Measurements from ENCODE around the gene VKORC1L1. TPM values are rescaled to one million over a fixed set of nuclear protein-coding genes. Genes with fewer than 3 reads are reported as not detected.

VKORC1L1 gene
- 14.2 and 15.3 TPM in 2 replicates for total RNA-seq

GRCh38 chr7:65872776-65873581 is at the start of gene VKORC1L1:
Gene VKORC1L1 (plus strand): TSS chr7:65873074. CDS start chr7:65873372, 298 bp downstream.

DNA sequence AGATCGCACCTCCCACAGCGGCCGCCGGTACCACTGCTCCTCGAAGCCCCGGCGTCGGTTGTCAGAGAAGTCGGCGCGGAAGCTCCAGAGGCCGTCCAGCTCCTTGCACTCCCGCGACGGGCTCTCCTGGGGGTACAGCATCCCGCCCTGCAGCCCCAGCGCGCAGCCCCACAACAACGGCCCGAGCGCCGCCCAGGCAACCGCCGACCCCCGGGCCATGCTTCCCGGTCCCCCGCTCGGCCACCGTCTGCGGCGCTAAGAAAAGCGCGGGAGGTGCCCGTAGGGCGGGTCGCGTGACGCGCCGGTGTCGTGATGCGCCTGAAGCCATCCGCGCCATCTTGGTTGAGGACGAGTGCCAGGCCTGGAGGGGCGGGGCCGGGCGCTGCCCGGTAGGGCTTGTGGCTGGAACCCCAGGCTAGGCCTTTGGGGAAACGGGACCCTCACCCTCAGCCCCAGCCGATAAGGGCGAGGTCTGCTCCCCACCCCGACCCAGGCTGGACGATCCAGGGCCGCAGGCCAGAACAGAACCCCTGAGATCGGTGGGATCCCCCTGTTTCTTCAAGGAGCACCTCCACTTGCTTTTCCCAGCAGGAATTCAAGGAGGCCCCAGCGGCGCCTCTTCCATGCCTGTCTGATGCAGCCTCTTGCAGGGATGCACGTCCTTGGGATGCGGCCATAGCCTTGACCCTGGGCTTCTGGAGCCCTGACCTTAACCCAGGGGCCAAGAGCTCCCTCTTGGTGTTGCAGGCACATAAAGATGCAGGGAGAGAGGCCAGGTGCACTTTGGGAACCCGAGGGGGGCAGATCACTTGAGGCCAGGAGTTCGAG is 109.3 kb downstream of the VKORC1L1 start, which contains the start of gene GUSB:
GUSB (minus strand) TSS at position 249 of the 828 bp plus-strand sequence; CDS start at position 219, 30 bp downstream.

Other genes starting within 250 kb of the VKORC1L1 start
- 28.3 and 31.3 TPM in 2 replicates for gene GUSB, start 109.1 kb downstream of the VKORC1L1 start, total RNA-seq
- gene ASL, start 202.7 kb downstream of the VKORC1L1 start, total RNA-seq, result 37.6 and 43.5 TPM in 2 replicates
- 27.3 and 29.1 TPM in 2 replicates for gene CRCP, start 241.8 kb downstream of the VKORC1L1 start, total RNA-seq

Measured in cardiac ventricle fibroblast (primary cell).